ENCODE results near the gene COMMD10. TPM values are rescaled to one million over a fixed set of nuclear protein-coding genes. Genes with fewer than 3 reads are reported as not detected.

COMMD10 gene
- polyA plus RNA-seq, 1 donor (not counting 4 experiments of a cell fraction or from before 2014, with no cell fraction given): 22.3 TPM

DNA sequence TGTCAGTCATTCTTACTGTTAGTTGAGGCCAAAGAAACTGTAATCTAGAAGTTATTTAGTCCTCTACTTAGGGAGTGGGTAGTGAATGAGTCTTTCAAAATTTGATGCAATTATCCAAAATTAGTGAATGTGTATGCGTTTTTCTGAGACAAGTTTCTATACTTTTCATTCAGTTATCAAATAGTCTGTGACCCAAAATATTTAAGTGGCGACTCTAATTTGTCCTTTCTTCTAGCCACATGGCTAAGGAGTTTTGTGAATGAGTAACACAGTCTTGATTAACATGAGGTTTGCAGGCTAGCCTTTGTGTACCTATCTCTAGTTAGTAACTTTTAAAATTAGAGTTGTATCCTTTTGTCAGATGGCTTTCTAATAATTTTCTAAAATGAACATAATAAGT is 45.6 kb downstream of the COMMD10 start:
- DNase-seq (ENCODE audit: low read depth, low spot score): no peak
- H3K79me2 ChIP-seq (ENCODE audit: control insufficient read depth, insufficient read depth, low read length): no peaks in the 10 kb centered on the region
- no peak overlapping the region for H3K27ac ChIP-seq (ENCODE audit: control insufficient read depth, insufficient read depth, low read length)
- no peak overlapping the region for H2AFZ ChIP-seq (ENCODE audit: control insufficient read depth, low read length)
- H3K4me1 ChIP-seq (ENCODE audit: control insufficient read depth, extremely low read depth, insufficient read depth, low read length): no peaks in the 10 kb centered on the region
- no peaks in the 10 kb centered on the region for H3K27me3 ChIP-seq (ENCODE audit: control insufficient read depth, extremely low read depth, insufficient read depth, low read length)
- no peaks in the 10 kb centered on the region for H4K20me1 ChIP-seq (ENCODE audit: control insufficient read depth, extremely low read depth, insufficient read depth, low read length)
- dilution Hi-C loops (cut with MboI; ENCODE audit: extremely low pct_ligation_motif_present, low sequenced_read_pairs): no loop called here
- TF ChIP-seq, protein P1, sequence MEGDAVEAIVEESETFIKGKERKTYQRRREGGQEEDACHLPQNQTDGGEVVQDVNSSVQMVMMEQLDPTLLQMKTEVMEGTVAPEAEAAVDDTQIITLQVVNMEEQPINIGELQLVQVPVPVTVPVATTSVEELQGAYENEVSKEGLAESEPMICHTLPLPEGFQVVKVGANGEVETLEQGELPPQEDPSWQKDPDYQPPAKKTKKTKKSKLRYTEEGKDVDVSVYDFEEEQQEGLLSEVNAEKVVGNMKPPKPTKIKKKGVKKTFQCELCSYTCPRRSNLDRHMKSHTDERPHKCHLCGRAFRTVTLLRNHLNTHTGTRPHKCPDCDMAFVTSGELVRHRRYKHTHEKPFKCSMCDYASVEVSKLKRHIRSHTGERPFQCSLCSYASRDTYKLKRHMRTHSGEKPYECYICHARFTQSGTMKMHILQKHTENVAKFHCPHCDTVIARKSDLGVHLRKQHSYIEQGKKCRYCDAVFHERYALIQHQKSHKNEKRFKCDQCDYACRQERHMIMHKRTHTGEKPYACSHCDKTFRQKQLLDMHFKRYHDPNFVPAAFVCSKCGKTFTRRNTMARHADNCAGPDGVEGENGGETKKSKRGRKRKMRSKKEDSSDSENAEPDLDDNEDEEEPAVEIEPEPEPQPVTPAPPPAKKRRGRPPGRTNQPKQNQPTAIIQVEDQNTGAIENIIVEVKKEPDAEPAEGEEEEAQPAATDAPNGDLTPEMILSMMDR (optimal IDR thresholded peaks at IDR 0.05 in 1 of 3, IDR thresholded peaks at IDR 0.05 in 1 of 3, conservative IDR thresholded peaks at IDR 0.05 in 1 of 3; ENCODE audit: extremely low read depth in 1 of 3, insufficient read depth in 2 of 3, low read length in 3 of 3): no peak
- no peak for TF ChIP-seq EZH2 (IDR thresholded peaks at IDR 0.05; ENCODE audit: low read length)
- H3K4me2 ChIP-seq (ENCODE audit: control insufficient read depth, extremely low read depth, insufficient read depth, low read depth, low read length): no peak overlapping the region
- H3K9me1 ChIP-seq (ENCODE audit: control insufficient read depth, extremely low read depth, insufficient read depth, low read length): no peaks in the 10 kb centered on the region
- no peaks in the 10 kb centered on the region for H3K9me3 ChIP-seq (ENCODE audit: control insufficient read depth, low read depth, low read length)
- no peak for FAIRE-seq
- no peak overlapping the region for H3K4me3 ChIP-seq (ENCODE audit: control insufficient read depth in 2 of 3, extremely low read depth in 1 of 3, insufficient read depth in 2 of 3, low read depth in 1 of 3, low read length in 3 of 3)
- H3K36me3 ChIP-seq (ENCODE audit: control insufficient read depth in 2 of 2, extremely low read depth in 1 of 2, insufficient read depth in 2 of 2, low read length in 2 of 2): no peaks in the 10 kb centered on the region
- no peak overlapping the region for H3K9ac ChIP-seq (ENCODE audit: control insufficient read depth, extremely low read depth, insufficient read depth, low read length)

DNA sequence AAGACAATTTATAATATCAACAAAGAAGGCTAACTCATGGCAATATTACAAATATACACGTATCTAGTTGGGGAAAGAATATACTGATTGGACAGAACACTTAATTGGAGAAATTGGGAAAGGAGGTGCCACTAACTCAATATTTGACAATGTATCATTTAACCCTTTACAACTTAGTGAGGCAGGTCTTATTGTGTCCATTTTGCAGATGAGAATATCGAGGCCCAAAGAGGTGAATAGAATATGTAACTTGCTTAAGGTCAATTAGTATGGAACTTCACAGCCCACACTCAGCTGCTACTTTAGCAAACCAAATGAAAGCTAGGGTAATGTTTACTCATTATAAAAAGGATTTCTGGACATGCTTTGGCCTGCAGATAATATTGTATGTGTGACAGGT is 46.2 kb downstream of the COMMD10 start:
- Histone ChIP-seq H3K4me2 (ENCODE audit: control insufficient read depth, extremely low read depth, insufficient read depth, low read depth, low read length) (no peak overlapping the region), H3K9me3 (ENCODE audit: control insufficient read depth, low read depth, low read length) (no peaks in the 10 kb centered on the region), H4K20me1 (ENCODE audit: control insufficient read depth, extremely low read depth, insufficient read depth, low read length) (no peaks in the 10 kb centered on the region), H3K27me3 (ENCODE audit: control insufficient read depth, extremely low read depth, insufficient read depth, low read length) (no peaks in the 10 kb centered on the region), H3K27ac (ENCODE audit: control insufficient read depth, insufficient read depth, low read length) (no peak overlapping the region), H3K4me3 (ENCODE audit: control insufficient read depth in 2 of 3, extremely low read depth in 1 of 3, insufficient read depth in 2 of 3, low read depth in 1 of 3, low read length in 3 of 3) (no peak overlapping the region), H3K9me1 (ENCODE audit: control insufficient read depth, extremely low read depth, insufficient read depth, low read length) (no peaks in the 10 kb centered on the region), H2AFZ (ENCODE audit: control insufficient read depth, low read length) (no peak overlapping the region), H3K36me3 (ENCODE audit: control insufficient read depth in 2 of 2, extremely low read depth in 1 of 2, insufficient read depth in 2 of 2, low read length in 2 of 2) (no peaks in the 10 kb centered on the region), H3K79me2 (ENCODE audit: control insufficient read depth, insufficient read depth, low read length) (no peaks in the 10 kb centered on the region), H3K4me1 (ENCODE audit: control insufficient read depth, extremely low read depth, insufficient read depth, low read length) (no peaks in the 10 kb centered on the region), H3K9ac (ENCODE audit: control insufficient read depth, extremely low read depth, insufficient read depth, low read length) (no peak overlapping the region)
- dilution Hi-C loops (cut with MboI; ENCODE audit: extremely low pct_ligation_motif_present, low sequenced_read_pairs): no loop called here
- no peak for TF ChIP-seq EZH2 (IDR thresholded peaks at IDR 0.05; ENCODE audit: low read length)
- TF ChIP-seq, protein P1 (optimal IDR thresholded peaks at IDR 0.05 in 1 of 3, IDR thresholded peaks at IDR 0.05 in 1 of 3, conservative IDR thresholded peaks at IDR 0.05 in 1 of 3; ENCODE audit: extremely low read depth in 1 of 3, insufficient read depth in 2 of 3, low read length in 3 of 3): no peak
- FAIRE-seq (no peak), DNase-seq (ENCODE audit: low read depth, low spot score) (no peak)
